ENCODE data around the gene TNS1. TPM values are rescaled to one million over a fixed set of nuclear protein-coding genes. Genes with fewer than 3 reads are reported as not detected.

TNS1 gene
- total RNA-seq, 1 experiment from 2014 or later, result 3.4 TPM

GRCh38 chr2:217792626-217793527 is 209.9 kb downstream of the TNS1 start:
- no CpG with 5 or more reads among the region's 5 CpGs for WGBS (ENCODE audit: extremely low coverage, insufficient read length, low lambda C conversion rate)
- no peak overlapping the region for H4K5ac ChIP-seq (ENCODE audit: insufficient read length, low read depth, low read length)

More at GRCh38 chr2:217792626-217793527, 209.9 kb downstream of the TNS1 start:
- Histone ChIP-seq H2BK5ac (ENCODE audit: insufficient read length, low read length) (no peak overlapping the region), H3K9me3 (ENCODE audit: control insufficient read depth, low read depth, low read length) (no peaks in the 10 kb centered on the region), H2AK5ac (ENCODE audit: insufficient read length, low read length) (no peak overlapping the region), H3K23ac (ENCODE audit: insufficient read length, low read depth, low read length) (no peak overlapping the region), H4K20me1 (ENCODE audit: control insufficient read depth, insufficient read depth, insufficient read length) (no peaks in the 10 kb centered on the region), H3T11ph (ENCODE audit: low read length) (no peak overlapping the region), H3K23me2 (ENCODE audit: insufficient read length, low read depth, low read length, poor library complexity, severe bottlenecking) (no peaks in the 10 kb centered on the region), H3K79me1 (ENCODE audit: insufficient read depth, low read depth, low read length, poor library complexity, severe bottlenecking) (no peaks in the 10 kb centered on the region), H3K14ac (ENCODE audit: insufficient read depth, low read length) (no peak overlapping the region), H2BK12ac (ENCODE audit: insufficient read length, low read depth, low read length) (no peak overlapping the region), H2BK15ac (ENCODE audit: low read depth, low read length) (no peak overlapping the region), H2BK120ac (ENCODE audit: low read depth, low read length, poor library complexity, severe bottlenecking) (no peak overlapping the region), H2BK20ac (ENCODE audit: low read depth, low read length, poor library complexity, severe bottlenecking) (no peak overlapping the region), H3K27me3 (ENCODE audit: insufficient read depth, low read length) (no peaks in the 10 kb centered on the region), H3K56ac (ENCODE audit: insufficient read length, low read depth, low read length) (no peak overlapping the region), H3K27ac (ENCODE audit: insufficient read length, low read depth, low read length) (no peak overlapping the region), H3K79me2 (ENCODE audit: insufficient read depth, low read length) (no peaks in the 10 kb centered on the region), H4K91ac (ENCODE audit: insufficient read length, low read depth, low read length) (no peak overlapping the region), H2AFZ (ENCODE audit: low read length) (no peak overlapping the region), H3K4me1 (ENCODE audit: insufficient read depth, low read length) (no peaks in the 10 kb centered on the region), H3K18ac (ENCODE audit: insufficient read length, low read depth, low read length) (no peak overlapping the region), H3K9ac (ENCODE audit: extremely low read depth, insufficient read length, low read length) (no peak overlapping the region), H3K4me2 (ENCODE audit: insufficient read depth, insufficient read length, low read length) (no peak overlapping the region), H3K4ac (ENCODE audit: low read depth, low read length) (no peak overlapping the region), H4K8ac (replicated peaks; ENCODE audit: insufficient read length, low read depth, low read length) (no peak overlapping the region)
- Mint-ChIP-seq H3K4me3 (no peak overlapping the region), H3K9me3 (peaks cover 4% of the 10 kb centered on the region in 2 experiments), H3K27ac (no peak overlapping the region), H3K36me3 (ENCODE audit: insufficient read depth in 1 of 3, low read depth in 3 of 3) (peaks cover 0 to 4% (median 0%) of the 10 kb centered on the region in 3 experiments; a peak in 3 of 7 replicates), H3K4me1 (peaks cover 9 to 15% of the 10 kb centered on the region in 2 experiments; a peak in 3 of 4 replicates), H3K27me3 (ENCODE audit: low read depth) (peaks cover 3% of the 10 kb centered on the region)
- DNase-seq, result no peak
- TF ChIP-seq CTCF (conservative IDR thresholded peaks at IDR 0.05), result no peak
